ENCODE data around the gene JAK1.

DNA sequence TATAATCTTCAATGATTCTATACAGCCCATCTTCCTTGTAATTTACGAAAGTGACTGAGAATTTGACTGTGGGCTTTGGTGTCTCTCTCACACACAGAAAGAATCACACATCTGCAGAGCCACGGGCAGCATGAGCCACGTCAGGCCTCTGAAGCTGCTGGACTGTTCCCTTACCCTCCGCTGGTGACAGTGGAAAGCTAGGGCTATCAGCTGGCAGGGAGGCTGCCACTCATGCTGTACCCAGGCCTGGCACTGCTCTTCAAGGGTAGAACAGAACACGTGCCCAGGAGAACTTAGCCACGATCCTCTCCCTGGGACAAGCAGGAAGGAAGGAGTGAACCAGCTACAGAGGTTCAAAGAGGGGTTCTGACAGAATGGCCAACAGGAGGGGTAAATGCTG, 90.7 kb downstream of the JAK1 start:
- TF ChIP-seq ZFP36 (IDR thresholded peaks at IDR 0.05; ENCODE audit: borderline replicate concordance, partially characterized antibody) (no peak), SREBF2 (IDR thresholded peaks at IDR 0.05) (no peak), EP300 (IDR thresholded peaks at IDR 0.05) (no peak)
